Peyer's patch (tissue), 4 donors: ENCODE data around the gene FARP2.

Source experiments
- CTCF ChIP-seq, 6 experiments: fragments of 450-650 bp in 4 of 6; fragments of 200-600 bp in 2 of 6; sonication (generic) in 1 of 6; IDR thresholded peaks; one replicate each; pipeline ENCODE4 v1.5.1; 2017 to 2019; ENCODE audit warnings: antibody characterized with exemption in 6 of 6, mild to moderate bottlenecking in 3 of 6, moderate library complexity in 1 of 6
- POLR2A ChIP-seq, 2 donors: fragments of 450-650 bp; IDR thresholded peaks; one replicate each; pipeline ENCODE4 v1.5.1; 2017; ENCODE audit warnings: antibody characterized with exemption in 2 of 2, mild to moderate bottlenecking in 2 of 2, moderate library complexity in 2 of 2

- no peak for TF ChIP-seq POLR2A (IDR thresholded peaks at IDR 0.05)
- no peak for TF ChIP-seq CTCF (IDR thresholded peaks at IDR 0.05)
These were observed 81.1 kb downstream of the FARP2 start for GRCh38 chr2:241437179-241437578.
